Measurements from ENCODE around the gene C22orf42. TPM values are rescaled to one million over a fixed set of nuclear protein-coding genes. Genes with fewer than 3 reads are reported as not detected.
A peak's percentile ranks its signal among the peaks of the same experiment; 100 is the strongest.
"Not testable (repeated sequence)": the region's sequence is repeated elsewhere in the genome, so short reads cannot be mapped to it uniquely, and the experiment has no call there.

Gene C22orf42
- polyA plus RNA-seq, 3 donors = 0.28 to 0.65 (median 0.31) TPM

DNA sequence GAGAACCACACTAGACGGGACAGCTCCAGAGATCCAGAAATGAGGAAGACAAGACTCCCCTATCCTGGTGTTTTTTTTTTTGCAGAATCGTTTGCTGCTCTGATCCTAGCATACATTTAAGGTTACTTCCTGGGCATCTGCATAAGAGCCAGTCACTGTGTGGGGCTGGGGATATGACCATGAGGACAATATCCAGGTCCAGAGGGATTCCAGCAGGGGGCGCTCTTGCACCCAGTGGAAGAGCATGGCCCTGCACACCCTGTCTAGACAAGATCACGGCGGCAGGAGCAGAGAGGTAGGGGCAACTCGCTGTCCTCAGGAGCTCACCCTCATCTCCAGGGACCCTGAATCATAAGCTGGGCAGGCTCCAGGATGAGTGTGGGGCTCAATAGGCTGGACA lies 18.4 kb downstream of the C22orf42 start:
- H3K4me2 ChIP-seq (replicated peaks; ENCODE audit: extremely low read depth, low read length, poor library complexity, severe bottlenecking); H3K4me3 Mint-ChIP-seq; H4K20me1 ChIP-seq (ENCODE audit: insufficient read depth, low read length); H2AFZ ChIP-seq (ENCODE audit: insufficient read depth, low read depth, low read length, poor library complexity, severe bottlenecking); H3K27me3 Mint-ChIP-seq (ENCODE audit: low read depth in 3 of 3); H3K36me3 Mint-ChIP-seq; H3K9me3 ChIP-seq (replicated peaks in 1 of 2; ENCODE audit: control insufficient read depth in 1 of 2, insufficient read depth in 1 of 2, low read length in 2 of 2); H3K27me3 ChIP-seq (ENCODE audit: control insufficient read depth in 2 of 2, insufficient read depth in 2 of 2, low read length in 2 of 2); H3K27ac Mint-ChIP-seq; H3K9me3 Mint-ChIP-seq; H3K9ac ChIP-seq (ENCODE audit: insufficient read depth, low read length, poor library complexity, severe bottlenecking); H3K27ac ChIP-seq (ENCODE audit: low read depth in 1 of 2, low read length in 2 of 2); H3K79me2 ChIP-seq (ENCODE audit: insufficient read depth, low read length); H3K36me3 ChIP-seq (replicated peaks in 1 of 2; ENCODE audit: control insufficient read depth in 1 of 2, insufficient read depth in 2 of 2, low read length in 2 of 2); H3K4me3 ChIP-seq (replicated peaks in 1 of 3; ENCODE audit: low read depth in 2 of 3, low read length in 3 of 3): not testable (repeated sequence)
- peaks cover 62 to 66% of the 10 kb centered on the region in 2 donors for H3K4me1 ChIP-seq (ENCODE audit: control insufficient read depth in 1 of 2, insufficient read depth in 2 of 2, low read length in 2 of 2)
- H3K4me1 Mint-ChIP-seq = peaks cover 64% of the 10 kb centered on the region
- intact Hi-C loops (cut with micrococcal nuclease) = loop anchor here (5.0 to 10.0 kb wide), 2 partner anchors 74 to 77 kb away; no protein-coding TSS in a partner anchor
- WGBS (ENCODE audit: insufficient coverage) = no CpG with 5 or more reads among the region's 6 CpGs
- peak in 1 of 3 donors; percentile 20 for DNase-seq
- TF ChIP-seq, protein P1, sequence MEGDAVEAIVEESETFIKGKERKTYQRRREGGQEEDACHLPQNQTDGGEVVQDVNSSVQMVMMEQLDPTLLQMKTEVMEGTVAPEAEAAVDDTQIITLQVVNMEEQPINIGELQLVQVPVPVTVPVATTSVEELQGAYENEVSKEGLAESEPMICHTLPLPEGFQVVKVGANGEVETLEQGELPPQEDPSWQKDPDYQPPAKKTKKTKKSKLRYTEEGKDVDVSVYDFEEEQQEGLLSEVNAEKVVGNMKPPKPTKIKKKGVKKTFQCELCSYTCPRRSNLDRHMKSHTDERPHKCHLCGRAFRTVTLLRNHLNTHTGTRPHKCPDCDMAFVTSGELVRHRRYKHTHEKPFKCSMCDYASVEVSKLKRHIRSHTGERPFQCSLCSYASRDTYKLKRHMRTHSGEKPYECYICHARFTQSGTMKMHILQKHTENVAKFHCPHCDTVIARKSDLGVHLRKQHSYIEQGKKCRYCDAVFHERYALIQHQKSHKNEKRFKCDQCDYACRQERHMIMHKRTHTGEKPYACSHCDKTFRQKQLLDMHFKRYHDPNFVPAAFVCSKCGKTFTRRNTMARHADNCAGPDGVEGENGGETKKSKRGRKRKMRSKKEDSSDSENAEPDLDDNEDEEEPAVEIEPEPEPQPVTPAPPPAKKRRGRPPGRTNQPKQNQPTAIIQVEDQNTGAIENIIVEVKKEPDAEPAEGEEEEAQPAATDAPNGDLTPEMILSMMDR (IDR thresholded peaks at IDR 0.05) = peak; percentile 39

DNA sequence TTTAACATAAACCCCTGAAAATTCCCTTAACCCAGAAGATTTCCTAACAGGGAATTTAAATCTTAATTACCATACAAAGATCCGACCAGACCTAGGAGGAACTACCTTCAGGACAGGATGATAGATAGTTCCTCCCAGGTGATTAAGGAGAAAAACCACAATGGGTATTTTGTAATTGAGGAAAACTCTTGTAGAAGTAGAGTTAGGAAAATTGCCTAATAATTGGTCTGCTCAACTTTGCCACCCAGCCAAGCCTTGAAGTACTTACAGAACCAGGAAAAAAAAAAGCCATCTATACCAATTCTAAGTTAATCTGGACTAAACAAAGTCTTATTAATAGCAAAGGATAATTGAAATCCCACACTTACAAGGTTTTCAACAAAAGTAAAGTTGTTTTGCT lies 20.5 kb downstream of the C22orf42 start:
- H3K27me3 Mint-ChIP-seq (ENCODE audit: low read depth in 3 of 3); H3K79me2 ChIP-seq (ENCODE audit: insufficient read depth, low read length); H2AFZ ChIP-seq (ENCODE audit: insufficient read depth, low read depth, low read length, poor library complexity, severe bottlenecking); H3K9me3 Mint-ChIP-seq; H3K27me3 ChIP-seq (ENCODE audit: control insufficient read depth in 2 of 2, insufficient read depth in 2 of 2, low read length in 2 of 2); H3K36me3 Mint-ChIP-seq; H4K20me1 ChIP-seq (ENCODE audit: insufficient read depth, low read length); H3K9me3 ChIP-seq (replicated peaks in 1 of 2; ENCODE audit: control insufficient read depth in 1 of 2, insufficient read depth in 1 of 2, low read length in 2 of 2); H3K9ac ChIP-seq (ENCODE audit: insufficient read depth, low read length, poor library complexity, severe bottlenecking); intact Hi-C loops (cut with micrococcal nuclease); H3K36me3 ChIP-seq (replicated peaks in 1 of 2; ENCODE audit: control insufficient read depth in 1 of 2, insufficient read depth in 2 of 2, low read length in 2 of 2): not testable (repeated sequence)
- Mint-ChIP-seq H3K27ac (peak overlapping the region in 5 of 7 donors; percentile 8 to 81 (median 76)), H3K4me3 (peak overlapping the region; percentile 80 to 91), H3K4me1 (peaks cover 48% of the 10 kb centered on the region)
- no CpG with 5 or more reads among the region's 1 CpG for WGBS (ENCODE audit: insufficient coverage)
- peaks cover 44 to 48% of the 10 kb centered on the region in 2 donors for H3K4me1 ChIP-seq (ENCODE audit: control insufficient read depth in 1 of 2, insufficient read depth in 2 of 2, low read length in 2 of 2)
- peak overlapping the region in 2 of 3 experiments; percentile 50 to 71 for H3K4me3 ChIP-seq (replicated peaks in 1 of 3; ENCODE audit: low read depth in 2 of 3, low read length in 3 of 3)
- H3K27ac ChIP-seq (ENCODE audit: low read depth in 1 of 2, low read length in 2 of 2) = peak overlapping the region in 1 of 2 donors; percentile 58
- H3K4me2 ChIP-seq (replicated peaks; ENCODE audit: extremely low read depth, low read length, poor library complexity, severe bottlenecking) = peak overlapping the region; percentile 62
- peak in 2 of 3 donors; percentile 44 to 46 for DNase-seq

DNA sequence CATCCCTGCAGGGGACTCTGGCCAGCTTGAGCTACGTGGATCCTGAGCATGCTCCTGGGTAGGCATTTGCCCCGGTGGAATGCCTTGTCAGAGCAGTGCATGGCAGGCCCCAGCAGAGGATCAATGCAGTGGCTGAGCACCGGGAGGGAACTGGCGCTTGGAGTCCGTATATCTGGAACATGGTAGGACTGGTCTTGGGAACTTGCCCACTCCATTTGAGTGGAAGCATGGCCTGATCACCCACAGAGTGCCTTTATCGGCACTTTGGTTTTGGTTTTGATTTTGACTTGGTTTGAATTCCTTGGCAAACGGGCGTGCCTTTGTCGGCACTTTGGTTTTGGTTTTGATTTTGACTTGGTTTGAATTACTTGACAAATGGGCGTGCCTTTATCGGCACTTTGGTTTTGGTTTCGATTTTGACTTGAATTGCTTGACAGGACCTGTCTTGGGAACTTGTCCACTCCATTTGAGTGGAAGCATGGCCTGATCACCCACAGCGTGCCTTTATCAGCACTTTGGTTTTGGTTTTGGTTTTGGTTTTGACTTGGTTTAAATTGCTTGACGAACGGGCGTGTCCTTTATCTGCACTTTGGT lies 21.3 kb downstream of the C22orf42 start:
- Histone ChIP-seq H3K4me3 (replicated peaks in 1 of 3; ENCODE audit: low read depth in 2 of 3, low read length in 3 of 3) (peak overlapping the region; percentile 50 to 71 (median 53)), H2AFZ (ENCODE audit: insufficient read depth, low read depth, low read length, poor library complexity, severe bottlenecking) (peak overlapping the region; percentile 63), H3K4me2 (replicated peaks; ENCODE audit: extremely low read depth, low read length, poor library complexity, severe bottlenecking) (peak overlapping the region; percentile 62), H3K4me1 (ENCODE audit: control insufficient read depth in 1 of 2, insufficient read depth in 2 of 2, low read length in 2 of 2) (peaks cover 36 to 41% of the 10 kb centered on the region in 2 donors), H3K27ac (ENCODE audit: low read depth in 1 of 2, low read length in 2 of 2) (peak overlapping the region; percentile 33 to 58)
- Mint-ChIP-seq H3K4me1 (peaks cover 40% of the 10 kb centered on the region), H3K4me3 (peak overlapping the region; percentile 80 to 91), H3K27ac (peak overlapping the region; percentile 76 to 90 (median 81))
- H3K27me3 ChIP-seq (ENCODE audit: control insufficient read depth in 2 of 2, insufficient read depth in 2 of 2, low read length in 2 of 2); H4K20me1 ChIP-seq (ENCODE audit: insufficient read depth, low read length); H3K36me3 Mint-ChIP-seq; H3K9me3 Mint-ChIP-seq; intact Hi-C loops (cut with micrococcal nuclease); H3K79me2 ChIP-seq (ENCODE audit: insufficient read depth, low read length); H3K9ac ChIP-seq (ENCODE audit: insufficient read depth, low read length, poor library complexity, severe bottlenecking); H3K9me3 ChIP-seq (replicated peaks in 1 of 2; ENCODE audit: control insufficient read depth in 1 of 2, insufficient read depth in 1 of 2, low read length in 2 of 2); H3K27me3 Mint-ChIP-seq (ENCODE audit: low read depth in 3 of 3); H3K36me3 ChIP-seq (replicated peaks in 1 of 2; ENCODE audit: control insufficient read depth in 1 of 2, insufficient read depth in 2 of 2, low read length in 2 of 2): not testable (repeated sequence)
- peak; percentile 61 to 72 (median 64) for DNase-seq
- WGBS (ENCODE audit: insufficient coverage) = 38% methylated on average over 13 of the region's 16 CpGs

DNA sequence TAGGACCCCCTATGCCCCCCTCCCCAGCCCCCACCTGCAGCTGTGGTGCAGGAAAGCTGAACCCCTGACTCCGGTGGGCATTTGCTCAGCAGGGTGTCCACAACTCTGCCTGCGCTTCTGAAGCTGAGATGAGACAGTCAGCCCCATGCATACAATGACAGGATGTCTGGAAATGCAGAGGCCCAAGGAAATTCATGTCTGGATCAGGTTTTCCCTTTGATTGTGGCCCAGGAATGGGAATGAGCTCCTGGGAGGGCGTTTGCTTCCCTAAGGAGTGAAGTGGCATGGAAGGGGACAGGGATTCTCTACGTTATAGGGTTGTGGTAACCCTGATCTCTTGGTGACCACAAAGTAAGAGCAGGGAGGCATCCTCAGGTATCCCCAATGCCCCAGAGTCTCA lies 22.2 kb downstream of the C22orf42 start:
- H3K4me1 ChIP-seq (ENCODE audit: control insufficient read depth in 1 of 2, insufficient read depth in 2 of 2, low read length in 2 of 2) = peaks cover 27 to 31% of the 10 kb centered on the region in 2 donors
- peaks cover 31% of the 10 kb centered on the region for H3K4me1 Mint-ChIP-seq
- intact Hi-C loops (cut with micrococcal nuclease); H3K4me2 ChIP-seq (replicated peaks; ENCODE audit: extremely low read depth, low read length, poor library complexity, severe bottlenecking); H3K27me3 ChIP-seq (ENCODE audit: control insufficient read depth in 2 of 2, insufficient read depth in 2 of 2, low read length in 2 of 2); H3K9me3 ChIP-seq (replicated peaks in 1 of 2; ENCODE audit: control insufficient read depth in 1 of 2, insufficient read depth in 1 of 2, low read length in 2 of 2); H3K36me3 ChIP-seq (replicated peaks in 1 of 2; ENCODE audit: control insufficient read depth in 1 of 2, insufficient read depth in 2 of 2, low read length in 2 of 2); H3K9ac ChIP-seq (ENCODE audit: insufficient read depth, low read length, poor library complexity, severe bottlenecking); H3K27ac ChIP-seq (ENCODE audit: low read depth in 1 of 2, low read length in 2 of 2); H3K27me3 Mint-ChIP-seq (ENCODE audit: low read depth in 3 of 3); H3K79me2 ChIP-seq (ENCODE audit: insufficient read depth, low read length); H4K20me1 ChIP-seq (ENCODE audit: insufficient read depth, low read length); H3K4me3 ChIP-seq (replicated peaks in 1 of 3; ENCODE audit: low read depth in 2 of 3, low read length in 3 of 3); H3K9me3 Mint-ChIP-seq; H3K27ac Mint-ChIP-seq; H3K36me3 Mint-ChIP-seq; DNase-seq; H3K4me3 Mint-ChIP-seq: not testable (repeated sequence)
- H2AFZ ChIP-seq (ENCODE audit: insufficient read depth, low read depth, low read length, poor library complexity, severe bottlenecking) = peak overlapping the region; percentile 63
- 96% methylated on average over 4 of the region's 4 CpGs for WGBS (ENCODE audit: insufficient coverage)
